PFSK-1 (cell line): Measurements from ENCODE around the gene SLC22A3.

ENCODE experiments used
- FOXP2 ChIP-seq: optimal IDR thresholded peaks from 2 replicates; pipeline ENCODE3; 2011; ENCODE audit warnings: borderline replicate concordance, control low read depth, inconsistent platforms; ENCODE audit not compliant: insufficient read depth; ENCODE audit errors: extremely low read length, extremely low read depth
- POLR2AphosphoS5 ChIP-seq: IDR thresholded peaks from 2 replicates; pipeline ENCODE4 v1.6.1; 2012; ENCODE audit warnings: low read depth, mild to moderate bottlenecking, control low read depth, low read length, moderate library complexity
- SIN3A ChIP-seq: IDR thresholded peaks from 2 replicates; pipeline ENCODE4 v1.6.1; 2012; ENCODE audit warnings: mild to moderate bottlenecking, low read length, moderate library complexity, borderline replicate concordance; ENCODE audit not compliant: insufficient read depth
- TAF1 ChIP-seq: IDR thresholded peaks from 2 replicates; pipeline ENCODE4 v1.6.1; 2012; ENCODE audit warnings: low read length, control low read depth, borderline replicate concordance; ENCODE audit not compliant: insufficient read depth
- TF ChIP-seq, protein P1 (sequence below), 2 experiments: IDR thresholded peaks; 2 replicates each; pipeline versions ENCODE4 v1.6.1 to v1.8.0; 2011 to 2012; ENCODE audit warnings: low read depth in 2 of 2, low read length in 2 of 2, control low read depth in 1 of 2, inconsistent platforms in 1 of 2, mild to moderate bottlenecking in 1 of 2, moderate library complexity in 1 of 2; ENCODE audit not compliant: insufficient read depth in 1 of 2

The SLC22A3 gene

DNA sequence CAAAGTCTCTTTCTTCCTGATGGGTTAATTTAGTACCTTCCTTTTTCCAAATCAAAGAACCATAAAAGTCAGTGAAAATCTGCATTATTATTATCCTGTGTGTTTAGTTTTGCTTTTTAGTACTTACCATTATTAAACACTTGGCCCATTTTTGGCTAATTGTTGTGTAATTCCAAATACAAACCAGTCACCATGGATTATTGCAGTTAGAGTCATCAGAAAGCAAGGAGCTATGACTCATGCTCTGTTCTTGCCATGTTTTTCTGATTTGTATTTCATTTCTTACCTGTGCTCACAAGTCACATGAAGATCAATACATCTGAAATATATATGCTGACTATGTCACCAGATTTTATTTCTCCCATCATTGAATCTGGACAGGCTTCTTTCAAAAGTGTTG, 31.3 kb downstream of the SLC22A3 start:
- TF ChIP-seq POLR2AphosphoS5 (no peak), FOXP2 (no peak), TAF1 (no peak), SIN3A (no peak)
- TF ChIP-seq, protein P1, sequence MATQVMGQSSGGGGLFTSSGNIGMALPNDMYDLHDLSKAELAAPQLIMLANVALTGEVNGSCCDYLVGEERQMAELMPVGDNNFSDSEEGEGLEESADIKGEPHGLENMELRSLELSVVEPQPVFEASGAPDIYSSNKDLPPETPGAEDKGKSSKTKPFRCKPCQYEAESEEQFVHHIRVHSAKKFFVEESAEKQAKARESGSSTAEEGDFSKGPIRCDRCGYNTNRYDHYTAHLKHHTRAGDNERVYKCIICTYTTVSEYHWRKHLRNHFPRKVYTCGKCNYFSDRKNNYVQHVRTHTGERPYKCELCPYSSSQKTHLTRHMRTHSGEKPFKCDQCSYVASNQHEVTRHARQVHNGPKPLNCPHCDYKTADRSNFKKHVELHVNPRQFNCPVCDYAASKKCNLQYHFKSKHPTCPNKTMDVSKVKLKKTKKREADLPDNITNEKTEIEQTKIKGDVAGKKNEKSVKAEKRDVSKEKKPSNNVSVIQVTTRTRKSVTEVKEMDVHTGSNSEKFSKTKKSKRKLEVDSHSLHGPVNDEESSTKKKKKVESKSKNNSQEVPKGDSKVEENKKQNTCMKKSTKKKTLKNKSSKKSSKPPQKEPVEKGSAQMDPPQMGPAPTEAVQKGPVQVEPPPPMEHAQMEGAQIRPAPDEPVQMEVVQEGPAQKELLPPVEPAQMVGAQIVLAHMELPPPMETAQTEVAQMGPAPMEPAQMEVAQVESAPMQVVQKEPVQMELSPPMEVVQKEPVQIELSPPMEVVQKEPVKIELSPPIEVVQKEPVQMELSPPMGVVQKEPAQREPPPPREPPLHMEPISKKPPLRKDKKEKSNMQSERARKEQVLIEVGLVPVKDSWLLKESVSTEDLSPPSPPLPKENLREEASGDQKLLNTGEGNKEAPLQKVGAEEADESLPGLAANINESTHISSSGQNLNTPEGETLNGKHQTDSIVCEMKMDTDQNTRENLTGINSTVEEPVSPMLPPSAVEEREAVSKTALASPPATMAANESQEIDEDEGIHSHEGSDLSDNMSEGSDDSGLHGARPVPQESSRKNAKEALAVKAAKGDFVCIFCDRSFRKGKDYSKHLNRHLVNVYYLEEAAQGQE (IDR thresholded peaks at IDR 0.05; ENCODE audit: insufficient read depth in 1 of 2, low read depth in 2 of 2, low read length in 2 of 2) = no peak

DNA sequence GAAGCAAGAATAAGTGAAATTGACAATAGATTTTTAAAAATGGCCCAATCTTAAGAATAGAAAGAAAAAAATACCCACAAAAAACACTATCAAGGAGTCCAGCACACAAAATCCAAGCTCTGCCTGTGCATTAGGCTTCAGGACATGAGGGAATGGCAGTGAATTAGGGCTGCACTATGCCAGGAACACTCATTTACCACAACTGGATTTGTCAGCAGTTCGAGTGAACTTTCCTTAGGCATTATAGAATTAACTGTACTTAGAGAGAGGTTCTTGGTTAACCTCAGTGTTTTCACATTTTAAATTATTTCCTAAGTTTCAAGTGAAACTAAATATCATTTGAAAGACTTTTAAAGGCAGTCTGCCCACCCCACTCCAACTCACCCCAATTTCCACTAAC, 34.8 kb downstream of the SLC22A3 start:
- TF ChIP-seq TAF1 = no peak
- TF ChIP-seq, protein P1 (IDR thresholded peaks at IDR 0.05; ENCODE audit: insufficient read depth in 1 of 2, low read depth in 2 of 2, low read length in 2 of 2) = no peak

DNA sequence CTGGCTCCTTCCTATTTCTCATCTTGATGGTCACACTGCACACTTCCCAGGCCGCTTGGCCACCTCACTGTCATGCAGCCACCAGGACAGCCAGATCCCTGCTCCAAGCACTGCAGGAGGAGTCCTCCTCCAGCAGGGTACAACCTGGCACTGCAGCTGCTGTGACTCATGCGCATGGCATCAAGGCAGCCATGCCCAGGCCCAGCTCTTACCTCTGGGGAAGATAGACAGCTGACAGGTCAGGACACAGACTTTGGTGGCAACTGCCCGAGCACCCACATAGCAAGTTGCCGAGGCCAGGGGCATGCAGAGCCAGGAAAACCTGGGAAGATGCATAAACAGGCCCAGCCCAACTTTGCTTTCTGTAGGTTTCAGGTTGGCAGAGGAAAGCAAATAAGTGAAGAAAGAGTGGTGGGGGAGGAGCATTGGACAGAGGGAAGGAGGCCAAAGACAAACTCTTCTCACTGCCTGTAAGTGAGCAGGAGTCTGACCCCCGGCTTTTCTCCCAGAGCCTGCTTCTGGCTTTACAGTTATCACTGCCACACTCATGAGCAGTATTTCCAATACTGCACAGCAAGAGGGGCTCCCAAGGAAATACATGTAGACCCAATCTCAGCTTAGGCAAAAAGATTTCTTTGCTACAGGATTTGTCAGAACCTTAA, 38.8 kb downstream of the SLC22A3 start:
- TF ChIP-seq FOXP2 (no peak), TAF1 (no peak), POLR2AphosphoS5 (no peak)

DNA sequence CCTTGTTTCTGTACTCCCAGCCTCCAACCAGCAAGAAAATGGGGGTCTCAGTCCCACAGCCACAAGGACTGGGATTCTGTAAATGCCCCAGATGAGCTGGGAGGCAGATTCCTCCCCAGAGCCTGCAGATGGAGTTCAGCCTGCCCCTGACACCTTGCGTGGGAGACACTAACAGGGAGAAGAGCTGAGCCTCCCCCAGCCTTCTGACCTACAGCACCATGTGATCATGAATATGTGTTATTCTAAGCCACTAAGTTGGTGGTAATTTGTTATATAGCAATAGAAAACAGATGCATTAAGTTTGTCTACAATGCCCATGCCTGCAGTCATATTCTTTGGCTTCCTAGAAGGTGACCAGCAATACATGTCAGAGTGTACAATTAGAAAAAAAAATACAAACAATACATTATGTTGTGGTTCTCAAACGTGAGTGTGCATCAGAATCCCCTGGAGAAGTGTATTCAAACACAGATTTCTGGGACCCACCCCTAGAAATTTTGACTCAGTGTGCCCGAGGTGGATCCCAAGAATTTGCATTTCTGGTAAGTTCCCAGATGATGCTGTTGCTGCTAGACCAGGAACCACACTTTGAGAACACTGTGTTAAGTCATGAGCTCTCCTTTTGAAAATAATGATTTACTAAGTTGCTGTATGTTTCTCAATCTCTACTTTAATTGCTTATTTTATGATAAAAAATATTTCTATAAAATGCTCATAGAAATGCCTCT, 39.9 kb downstream of the SLC22A3 start:
- TF ChIP-seq SIN3A (no peak), TAF1 (no peak), FOXP2 (no peak), POLR2AphosphoS5 (no peak)
- TF ChIP-seq, protein P1 (IDR thresholded peaks at IDR 0.05; ENCODE audit: insufficient read depth in 1 of 2, low read depth in 2 of 2, low read length in 2 of 2) = no peak

DNA sequence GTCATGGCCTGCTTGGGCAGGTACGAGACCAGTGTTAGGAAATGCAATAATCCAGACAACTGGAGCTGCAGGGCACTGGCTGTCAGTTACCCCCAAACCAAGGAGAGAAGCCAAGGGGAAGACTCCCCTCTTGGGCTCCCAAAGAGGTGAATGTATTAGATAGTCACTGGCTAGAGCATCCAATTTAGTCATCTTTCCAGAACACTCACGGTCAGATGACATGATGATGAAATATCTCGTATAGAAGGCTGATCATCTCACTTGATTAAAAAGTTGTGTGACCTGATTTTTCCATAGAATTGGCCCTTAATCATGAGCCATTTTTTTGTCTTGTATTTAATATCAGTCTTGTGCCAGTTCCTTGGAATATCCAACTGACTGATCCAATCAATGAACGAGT, 40.7 kb downstream of the SLC22A3 start:
- no peak for TF ChIP-seq TAF1

DNA sequence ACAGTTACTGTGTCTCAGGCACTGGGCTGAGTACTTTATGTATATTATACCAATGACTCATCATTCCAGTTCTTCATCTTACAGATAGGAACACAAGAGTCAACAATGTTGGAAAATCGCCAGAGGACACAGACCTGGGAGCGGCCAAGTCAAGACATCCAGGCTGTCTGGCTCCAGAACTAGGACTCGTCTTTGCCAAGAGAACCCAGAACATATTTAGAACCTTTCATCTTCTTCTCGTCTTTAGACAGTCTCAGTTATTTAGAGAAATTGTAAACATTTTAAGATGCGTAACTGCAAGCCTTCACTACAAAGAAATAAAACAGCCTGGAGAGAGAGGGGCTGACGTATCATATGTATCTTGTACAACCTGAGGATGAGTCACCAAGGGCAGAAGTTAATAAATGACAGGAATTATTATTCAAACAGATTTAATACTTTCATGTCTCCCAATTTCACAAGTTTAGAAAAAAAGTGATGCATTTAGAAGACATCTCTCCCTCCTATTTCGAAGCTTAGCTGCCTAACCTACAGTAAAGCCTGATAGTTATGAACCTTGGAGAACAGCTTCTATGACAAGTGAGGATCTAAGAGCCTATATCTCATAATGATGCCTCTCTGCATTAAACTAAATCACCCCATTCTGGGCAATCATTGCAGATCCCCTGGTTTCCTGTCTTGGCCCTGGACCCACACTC, 43.4 kb downstream of the SLC22A3 start:
- TF ChIP-seq POLR2AphosphoS5 = no peak
- no peak for TF ChIP-seq TAF1
- TF ChIP-seq, protein P1 (IDR thresholded peaks at IDR 0.05; ENCODE audit: insufficient read depth in 1 of 2, low read depth in 2 of 2, low read length in 2 of 2) = no peak
- no peak for TF ChIP-seq SIN3A
- TF ChIP-seq FOXP2 = no peak
